ENCODE measurements around the gene BCAS4.
"Not testable (repeated sequence)": the region's sequence is repeated elsewhere in the genome, so short reads cannot be mapped to it uniquely, and the experiment has no call there.

DNA sequence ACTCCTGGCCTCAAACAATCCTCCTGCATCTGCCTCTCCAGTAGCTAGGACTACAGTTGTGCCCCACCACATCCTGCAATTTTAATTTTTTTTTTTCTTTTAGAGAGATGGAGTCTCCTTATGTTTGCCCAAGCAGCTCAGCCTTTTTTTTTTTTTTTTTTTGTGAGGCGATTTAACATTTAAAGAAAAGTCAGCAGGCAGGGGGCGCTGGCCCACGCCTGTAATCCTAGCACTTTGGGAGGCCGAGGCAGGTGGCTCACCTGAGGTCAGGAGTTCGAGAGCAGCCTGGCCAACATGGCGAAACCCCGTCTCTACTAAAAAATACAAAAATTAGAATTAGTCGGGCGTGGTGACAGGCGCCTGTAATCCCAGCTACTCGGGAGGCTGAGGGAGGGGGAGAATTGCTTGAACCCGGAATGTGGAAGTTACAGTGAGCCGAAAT lies 1.3 kb upstream of the BCAS4 start:
- TF ChIP-seq POLR2A (IDR thresholded peaks at IDR 0.05; ENCODE audit: low read length); GATA1 (IDR thresholded peaks at IDR 0.05; ENCODE audit: low read depth, low read length): not testable (repeated sequence)
